GM21423 (cell line): Measurements from ENCODE around the gene LSMEM2.
A peak's percentile ranks its signal among the peaks of the same experiment; 100 is the strongest.
"Not testable (repeated sequence)": the region's sequence is repeated elsewhere in the genome, so short reads cannot be mapped to it uniquely, and the experiment has no call there.

ENCODE experiments used
- ATAC-seq: cut with Tn5 transposase; IDR thresholded peaks from one replicate; pipeline ENCODE4 v1.9.1; 2021; ENCODE audit warnings: mild to moderate bottlenecking, moderate library complexity; ENCODE audit not compliant: unreplicated experiment

The LSMEM2 gene

GRCh38 chr3:50276762-50277101 is 2.2 kb upstream of the LSMEM2 start:
- ATAC-seq = no peak

DNA sequence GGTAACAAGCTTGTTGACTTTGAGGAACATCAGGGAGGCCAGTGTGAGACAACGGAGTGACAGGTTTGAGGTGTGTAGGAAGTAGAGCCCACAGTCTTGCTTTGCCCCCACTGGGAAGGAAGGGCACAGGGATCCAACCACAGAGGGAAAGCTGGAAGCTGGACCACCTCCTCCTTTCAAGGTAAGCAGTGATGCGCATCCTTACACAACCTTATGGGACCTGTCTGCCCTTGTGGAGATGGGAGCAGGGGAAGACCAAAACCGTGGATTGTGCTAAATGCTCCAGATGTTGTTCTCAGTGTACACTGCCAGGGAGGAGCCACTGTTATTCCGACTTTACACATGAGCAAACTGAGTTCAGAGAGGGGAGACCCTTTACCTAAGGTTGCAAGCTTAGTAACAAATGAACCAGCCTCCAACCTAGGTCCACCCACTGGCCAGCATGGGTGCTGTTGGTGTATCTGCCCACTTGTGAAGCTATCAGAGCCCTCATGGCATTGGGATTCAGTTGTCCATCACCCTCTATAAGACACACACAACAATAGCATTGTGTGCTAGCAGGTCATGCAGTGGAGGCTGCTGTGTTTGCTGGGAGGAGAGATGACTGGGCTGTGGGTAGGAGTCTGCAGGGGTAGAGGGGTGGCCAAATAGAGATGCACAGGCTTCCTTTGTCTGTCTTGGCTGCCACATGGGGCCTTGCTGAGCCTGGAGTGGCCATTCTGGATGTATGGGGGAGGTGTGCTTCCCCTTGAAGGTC is 586 bp upstream of the LSMEM2 start:
- no peak for ATAC-seq

- no peak for ATAC-seq
Measured at GRCh38 chr3:50279255-50280016, 549 bp downstream of the LSMEM2 start.

- ATAC-seq = not testable (repeated sequence)
Measured at GRCh38 chr3:50284121-50284520, 5.2 kb downstream of the LSMEM2 start.

- no peak for ATAC-seq
Measured at GRCh38 chr3:50286322-50287227, 7.7 kb downstream of the LSMEM2 start.

GRCh38 chr3:50287262-50287661 is 8.4 kb downstream of the LSMEM2 start:
- ATAC-seq = no peak

DNA sequence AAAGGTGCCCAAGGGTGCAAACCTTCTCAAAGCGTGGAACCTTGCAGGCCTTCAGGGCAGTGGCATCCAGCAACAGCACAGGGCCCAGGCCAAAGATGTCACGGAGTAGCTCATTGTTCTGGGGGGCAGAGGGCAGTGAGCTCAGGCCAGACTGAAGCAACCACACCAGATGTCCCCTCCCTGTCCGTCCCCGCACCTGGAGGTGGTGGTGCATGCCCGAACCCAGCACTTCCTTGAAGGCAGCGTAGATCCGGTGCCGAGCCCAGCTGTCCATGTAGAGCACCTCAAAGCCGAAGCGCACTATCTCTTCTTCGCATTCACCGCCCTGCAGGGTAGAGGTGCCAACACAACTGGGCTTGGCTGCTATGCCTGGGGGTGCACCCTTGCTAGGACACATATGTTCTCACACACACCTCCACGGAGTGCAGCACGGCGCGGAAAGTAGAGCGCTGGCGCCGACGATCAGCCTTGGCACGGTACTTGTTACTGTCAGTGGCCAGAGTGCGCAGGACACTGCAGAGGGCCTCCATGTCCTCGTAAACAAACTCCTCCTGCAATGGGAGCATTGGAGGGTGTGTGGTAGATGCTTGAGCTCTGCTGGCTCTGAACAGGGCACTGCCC is 9.6 kb downstream of the LSMEM2 start:
- ATAC-seq = no peak

GRCh38 chr3:50289130-50289529 is 10.2 kb downstream of the LSMEM2 start:
- no peak for ATAC-seq

- ATAC-seq = no peak
Measured at GRCh38 chr3:50290161-50290641, 11.3 kb downstream of the LSMEM2 start.

- ATAC-seq = peak; percentile 91
Measured at GRCh38 chr3:50292159-50293078, 13.5 kb downstream of the LSMEM2 start, which contains the start of gene IFRD2. TSS of gene IFRD2 (minus strand) at chr3:50292429. CDS start at chr3:50292274, 155 bp downstream.

DNA sequence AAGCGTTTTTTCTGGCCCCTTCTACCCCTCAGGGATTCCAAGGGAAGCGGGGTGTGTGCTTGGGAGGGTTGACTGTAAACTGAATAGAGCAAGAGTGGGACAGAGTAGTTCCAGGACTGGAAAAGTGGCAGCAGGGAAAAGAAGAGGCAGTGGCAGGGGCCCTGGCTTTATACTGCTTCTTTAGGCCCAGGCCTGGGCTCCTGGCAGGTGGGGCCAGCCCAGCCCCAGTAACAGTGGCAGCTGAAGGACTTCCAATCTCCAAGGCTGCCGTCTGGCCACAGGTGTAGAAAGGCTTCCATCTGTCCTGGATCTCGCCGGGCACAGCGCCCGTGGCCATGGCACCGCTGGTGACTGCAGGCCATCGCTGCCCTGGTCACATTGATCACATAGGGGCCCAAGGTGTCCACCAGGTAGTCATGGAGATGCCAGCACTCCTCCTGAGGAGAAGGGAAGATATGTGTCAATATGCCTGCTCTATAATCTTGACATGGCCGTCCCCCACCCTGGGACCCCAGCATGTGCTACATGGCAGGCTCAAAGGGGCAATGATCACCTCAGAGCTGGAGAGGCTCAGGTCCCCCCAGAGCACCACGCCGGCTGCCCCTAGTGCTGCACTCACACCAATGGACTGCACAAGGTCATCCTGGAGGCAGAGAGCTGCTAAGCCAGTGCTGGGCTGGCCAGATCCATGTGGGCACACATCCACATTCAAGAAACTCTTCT is 14.4 kb downstream of the LSMEM2 start:
- no peak for ATAC-seq

- no peak for ATAC-seq
Measured at GRCh38 chr3:50294089-50294488, 15.2 kb downstream of the LSMEM2 start.

DNA sequence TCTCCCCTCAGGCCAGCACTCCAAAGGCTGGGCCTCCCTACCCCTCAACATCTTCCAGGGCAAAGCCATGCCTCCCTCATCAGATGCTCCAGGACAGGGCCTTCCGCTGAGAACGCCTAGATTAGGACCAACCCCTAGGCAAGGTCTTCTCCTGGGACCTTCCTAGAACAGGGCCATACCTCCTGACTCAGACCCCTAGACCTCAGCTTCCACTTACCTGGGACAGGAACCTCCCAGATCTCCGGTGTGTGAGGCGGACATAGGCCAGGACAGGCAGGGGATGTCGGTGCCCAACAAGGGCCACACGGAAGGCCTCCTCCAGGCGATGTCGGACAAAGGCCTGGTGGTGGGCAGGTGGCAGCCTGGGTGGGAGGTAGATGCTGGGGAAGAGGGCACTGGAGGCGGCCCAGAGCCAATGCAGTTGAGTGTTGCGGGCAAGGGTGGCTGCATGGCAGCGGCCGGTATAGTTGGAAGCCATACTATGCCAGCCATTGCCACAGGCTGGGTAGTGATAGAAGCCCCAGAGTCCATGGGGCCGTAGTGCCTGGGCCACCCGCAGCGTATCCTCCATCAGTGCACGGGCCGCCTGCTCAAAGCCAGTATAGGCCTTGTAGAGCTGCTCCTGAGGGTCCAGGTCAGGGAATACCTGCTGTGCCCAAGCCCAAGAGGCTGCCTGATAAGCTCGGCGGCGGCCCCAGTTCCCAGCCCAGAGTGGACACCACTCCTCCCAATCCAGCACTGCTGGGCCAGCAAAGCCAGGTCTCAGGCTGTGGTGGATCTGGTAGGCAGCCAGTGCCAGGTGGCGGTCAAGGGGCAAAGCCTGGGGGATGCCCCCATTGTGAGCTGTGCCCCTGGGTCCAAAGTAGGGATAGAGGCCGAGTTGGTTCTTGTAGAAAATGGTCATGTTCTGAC is 15.9 kb downstream of the LSMEM2 start:
- no peak for ATAC-seq

- ATAC-seq = no peak
Measured at GRCh38 chr3:50295553-50296431, 16.9 kb downstream of the LSMEM2 start.

GRCh38 chr3:50296721-50297383 is 18.0 kb downstream of the LSMEM2 start:
- no peak for ATAC-seq

DNA sequence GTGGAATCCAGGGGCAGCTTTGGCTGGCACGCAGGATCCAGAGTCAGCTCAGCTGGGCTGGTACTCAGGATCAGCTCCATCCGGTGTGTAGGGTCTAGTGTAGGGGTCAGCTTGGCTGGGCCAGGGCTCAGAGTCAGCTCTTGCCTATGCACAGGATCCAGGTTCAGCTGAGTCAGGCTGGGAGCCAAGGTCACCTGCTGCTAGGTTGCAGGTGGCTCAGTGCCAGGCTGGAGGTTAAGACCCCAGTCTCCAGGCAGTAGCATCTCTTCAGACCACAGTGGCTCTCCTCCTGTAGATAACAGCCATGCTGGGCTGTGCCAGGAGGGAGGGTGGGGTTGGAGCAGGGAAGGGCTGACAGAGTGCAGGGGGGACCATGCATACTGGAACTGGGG is 18.5 kb downstream of the LSMEM2 start:
- ATAC-seq = no peak
